ENCODE results near the gene BCL11A. TPM values are rescaled to one million over a fixed set of nuclear protein-coding genes. Genes with fewer than 3 reads are reported as not detected.
A peak's percentile ranks its signal among the peaks of the same experiment; 100 is the strongest.

Gene BCL11A
- total and polyA plus RNA-seq, 10 donors = 41.1 to 121 (median 84.0) TPM

- H3K4me3 ChIP-seq = no peak overlapping the region
- H3K4me1 ChIP-seq = peaks cover 4 to 95% (median 40%) of the 10 kb centered on the region in 6 donors
- H3K27me3 ChIP-seq (replicated peaks in 1 of 7) = no peaks in the 10 kb centered on the region
- intact Hi-C loops (cut with DNase I; ENCODE audit: low total_unique reads) = no loop called here
- TF ChIP-seq POLR2A (IDR thresholded peaks at IDR 0.05) (no peak), CTCF (IDR thresholded peaks at IDR 0.05 in 8 of 11, conservative IDR thresholded peaks at IDR 0.05 in 3 of 11) (no peak), POLR2AphosphoS5 (IDR thresholded peaks at IDR 0.05) (no peak)
- H3K36me3 ChIP-seq = peaks cover 0 to 12% (median 0%) of the 10 kb centered on the region in 6 donors
- no peak for DNase-seq
- H3K27ac ChIP-seq = peak overlapping the region in 1 of 8 donors; percentile 13
- 60 to 75% (median 66%) methylated on average over 5 of the region's 5 CpGs for WGBS, 5 donors
- H3K9me3 ChIP-seq = no peaks in the 10 kb centered on the region
Observed at GRCh38 chr2:60521626-60522025, 31.8 kb downstream of the BCL11A start.

- peak; percentile 64 for DNase-seq
- H3K27ac ChIP-seq = peak overlapping the region in 1 of 8 donors; percentile 13
- 77 to 93% (median 91%) methylated on average over 7 to 9 of the region's 9 CpGs for WGBS, 5 donors
- H3K4me1 ChIP-seq = peaks cover 8 to 95% (median 40%) of the 10 kb centered on the region in 6 donors
- H3K27me3 ChIP-seq (replicated peaks in 1 of 7) = no peaks in the 10 kb centered on the region
- TF ChIP-seq CTCF (IDR thresholded peaks at IDR 0.05 in 8 of 11, conservative IDR thresholded peaks at IDR 0.05 in 3 of 11) (no peak), POLR2A (IDR thresholded peaks at IDR 0.05) (no peak), POLR2AphosphoS5 (IDR thresholded peaks at IDR 0.05) (no peak)
- intact Hi-C loops (cut with DNase I; ENCODE audit: low total_unique reads) = no loop called here
- peaks cover 0 to 12% (median 0%) of the 10 kb centered on the region in 6 donors for H3K36me3 ChIP-seq
- no peak overlapping the region for H3K4me3 ChIP-seq
- no peaks in the 10 kb centered on the region for H3K9me3 ChIP-seq
Observed at GRCh38 chr2:60520917-60521539, 32.4 kb downstream of the BCL11A start.

- H3K27ac ChIP-seq = no peak overlapping the region
- intact Hi-C loops (cut with DNase I; ENCODE audit: low total_unique reads) = no loop called here
- TF ChIP-seq CTCF (IDR thresholded peaks at IDR 0.05 in 8 of 11, conservative IDR thresholded peaks at IDR 0.05 in 3 of 11) (no peak), POLR2A (IDR thresholded peaks at IDR 0.05) (no peak), POLR2AphosphoS5 (IDR thresholded peaks at IDR 0.05) (no peak)
- 74 to 90% (median 87%) methylated on average over 8 of the region's 8 CpGs for WGBS, 5 donors
- H3K9me3 ChIP-seq = no peaks in the 10 kb centered on the region
- no peak for DNase-seq
- H3K4me1 ChIP-seq = peaks cover 12 to 95% (median 43%) of the 10 kb centered on the region in 6 donors
- H3K36me3 ChIP-seq = peaks cover 0 to 12% (median 0%) of the 10 kb centered on the region in 6 donors
- no peak overlapping the region for H3K4me3 ChIP-seq
- no peaks in the 10 kb centered on the region for H3K27me3 ChIP-seq (replicated peaks in 1 of 7)
Observed at GRCh38 chr2:60520151-60520876, 33.1 kb downstream of the BCL11A start.

GRCh38 chr2:60519231-60519863 is 34.1 kb downstream of the BCL11A start:
- no peak overlapping the region for H3K4me3 ChIP-seq
- H3K9me3 ChIP-seq = no peaks in the 10 kb centered on the region
- H3K27ac ChIP-seq = no peak overlapping the region
- H3K4me1 ChIP-seq = peaks cover 12 to 95% (median 45%) of the 10 kb centered on the region in 6 donors
- H3K36me3 ChIP-seq = peaks cover 0 to 12% (median 0%) of the 10 kb centered on the region in 6 donors
- TF ChIP-seq POLR2A (IDR thresholded peaks at IDR 0.05) (no peak), CTCF (IDR thresholded peaks at IDR 0.05 in 8 of 11, conservative IDR thresholded peaks at IDR 0.05 in 3 of 11) (no peak), POLR2AphosphoS5 (IDR thresholded peaks at IDR 0.05) (no peak)
- no peak for DNase-seq
- 80 to 89% (median 84%) methylated on average over 7 of the region's 7 CpGs for WGBS, 5 donors
- H3K27me3 ChIP-seq (replicated peaks in 1 of 7) = no peaks in the 10 kb centered on the region
- intact Hi-C loops (cut with DNase I; ENCODE audit: low total_unique reads) = no loop called here
